H1 (cell line): ENCODE measurements around the gene ADRB2. TPM values are rescaled to one million over a fixed set of nuclear protein-coding genes. Genes with fewer than 3 reads are reported as not detected.

ENCODE experiments used
- CTCF ChIA-PET: fragments of 300-600 bp; sonication (Branson Sonifier 250); formaldehyde crosslinking; loops from one replicate; lab custom pipeline; 2021; ENCODE audit not compliant: partially characterized antibody; lab: Charles Lee
- POLR2A ChIA-PET: fragments of 300-600 bp; sonication (Branson Sonifier 250); formaldehyde crosslinking; loops from one replicate; lab custom pipeline; 2021; ENCODE audit warnings: inconsistent platforms; ENCODE audit not compliant: partially characterized antibody; lab: Charles Lee
- DNase-seq, 2 experiments: peaks; one replicate each; pipeline versions ENCODE4 v3.0.0 to v3.0.0-alpha.2; 2010 to 2022; ENCODE audit warnings: low spot score in 2 of 2, low read depth in 1 of 2, mixed read lengths in 1 of 2
- FAIRE-seq: peaks from 2 replicates; lab custom pipeline; 2011; peaks lifted over from hg19 to GRCh38; lab: Jason Lieb, UNC
- H2AFZ ChIP-seq: 2 replicates; pipeline ENCODE4 v1.8.1; 2012; ENCODE audit warnings: low read length, inconsistent platforms
- H2AK5ac ChIP-seq: 2 replicates; pipeline ENCODE4 v1.6.1; 2013; ENCODE audit warnings: low read depth, low read length
- H2BK120ac ChIP-seq: replicated peaks from 2 replicates; pipeline ENCODE3; 2013; ENCODE audit warnings: low read depth, low read length, inconsistent platforms
- H2BK12ac ChIP-seq: 2 replicates; pipeline ENCODE4 v1.6.1; 2013; ENCODE audit warnings: low read depth, low read length
- H2BK15ac ChIP-seq: 2 replicates; pipeline ENCODE4 v1.6.1; 2013; ENCODE audit warnings: low read length
- H2BK20ac ChIP-seq: 2 replicates; pipeline ENCODE4 v1.6.1; 2013; ENCODE audit warnings: low read length
- H2BK5ac ChIP-seq: 2 replicates; pipeline ENCODE4 v1.6.1; 2013; ENCODE audit warnings: low read depth, low read length
- H3K14ac ChIP-seq: 2 replicates; pipeline ENCODE4 v1.6.1; 2013; ENCODE audit warnings: inconsistent platforms; ENCODE audit not compliant: insufficient read length
- H3K18ac ChIP-seq: 2 replicates; pipeline ENCODE4 v1.6.1; 2013; ENCODE audit warnings: low read length; ENCODE audit errors: extremely low read depth
- H3K23ac ChIP-seq: 2 replicates; pipeline ENCODE4 v1.6.1; 2013; ENCODE audit warnings: inconsistent platforms; ENCODE audit not compliant: insufficient read length
- H3K23me2 ChIP-seq: 2 replicates; pipeline ENCODE4 v1.6.1; 2013; ENCODE audit warnings: low read depth, low read length
- H3K27ac ChIP-seq: 2 replicates; pipeline ENCODE4 v1.6.1; 2011; ENCODE audit warnings: low read depth, low read length, inconsistent platforms
- H3K27me3 ChIP-seq, 4 experiments: replicated peaks in 1 of 4; 1 replicate in 1 of 4; 2 replicates in 3 of 4; pipeline versions ENCODE4 v1.6.1 to v1.8.1; 2011 to 2013; ENCODE audit warnings: low read length in 3 of 4, mild to moderate bottlenecking in 3 of 4, inconsistent platforms in 2 of 4, mixed read lengths in 2 of 4, moderate library complexity in 1 of 4; ENCODE audit not compliant: control insufficient read depth in 3 of 4, insufficient read depth in 3 of 4; ENCODE audit errors: extremely low read depth in 1 of 4
- H3K36me3 ChIP-seq, 4 experiments: 2 replicates each; pipeline versions ENCODE4 v1.6.1 to v1.8.1; 2011 to 2013; ENCODE audit warnings: mild to moderate bottlenecking in 4 of 4, low read length in 3 of 4, moderate library complexity in 2 of 4, control low read depth in 1 of 4, inconsistent platforms in 1 of 4; ENCODE audit not compliant: insufficient read depth in 4 of 4, control insufficient read depth in 2 of 4
- H3K4ac ChIP-seq: replicated peaks from 2 replicates; pipeline ENCODE3; 2013; ENCODE audit warnings: low read length, low read depth, mixed read lengths, inconsistent platforms; ENCODE audit not compliant: insufficient read length
- H3K4me1 ChIP-seq, 4 experiments: replicated peaks in 1 of 4; 1 replicate in 1 of 4; 2 replicates in 3 of 4; pipeline versions ENCODE4 v1.6.1 to v1.8.1; 2011 to 2013; ENCODE audit warnings: low read length in 3 of 4, inconsistent platforms in 2 of 4, mixed read lengths in 1 of 4; ENCODE audit not compliant: insufficient read depth in 4 of 4, control insufficient read depth in 3 of 4
- H3K4me2 ChIP-seq, 2 experiments: 2 replicates each; pipeline versions ENCODE4 v1.6.1 to v1.8.1; 2011 to 2013; ENCODE audit warnings: low read depth in 2 of 2, low read length in 2 of 2, control low read depth in 1 of 2, inconsistent platforms in 1 of 2, mild to moderate bottlenecking in 1 of 2; ENCODE audit not compliant: insufficient read depth in 1 of 2
- H3K4me3 ChIP-seq, 4 experiments: fragments of 200-600, 300-600 bp in 1 of 4; sonication (generic), shearing (Covaris generic), sonication (Bioruptor Twin) in 1 of 4; 2 replicates each; pipeline versions ENCODE4 v1.5.1 to v1.8.1; 2011 to 2016; ENCODE audit warnings: low read length in 4 of 4, low read depth in 3 of 4, control low read depth in 2 of 4, inconsistent platforms in 2 of 4, mild to moderate bottlenecking in 2 of 4, mixed read lengths in 1 of 4, moderate library complexity in 1 of 4; ENCODE audit not compliant: insufficient read depth in 2 of 4; ENCODE audit errors: extremely low read depth in 1 of 4
- H3K56ac ChIP-seq: replicated peaks from 2 replicates; pipeline ENCODE3; 2013; ENCODE audit warnings: low read depth, mild to moderate bottlenecking, mixed read lengths, low read length, inconsistent platforms; ENCODE audit not compliant: insufficient read length
- H3K79me1 ChIP-seq: 2 replicates; pipeline ENCODE4 v1.6.1; 2013; ENCODE audit warnings: low read depth, low read length, control low read depth
- H3K79me2 ChIP-seq, 2 experiments: 2 replicates each; pipeline versions ENCODE4 v1.6.1 to v1.8.1; 2012 to 2013; ENCODE audit warnings: low read length in 2 of 2, mild to moderate bottlenecking in 2 of 2, inconsistent platforms in 1 of 2; ENCODE audit not compliant: insufficient read depth in 2 of 2, control insufficient read depth in 1 of 2
- H3K9ac ChIP-seq, 4 experiments: replicated peaks in 1 of 4; 1 replicate in 1 of 4; 2 replicates in 3 of 4; pipeline versions ENCODE4 v1.6.1 to v1.8.1; 2011 to 2013; ENCODE audit warnings: low read depth in 3 of 4, low read length in 3 of 4, control low read depth in 2 of 4, mild to moderate bottlenecking in 2 of 4, moderate library complexity in 2 of 4, inconsistent platforms in 1 of 4; ENCODE audit errors: extremely low read depth in 1 of 4
- H3K9me3 ChIP-seq, 2 experiments: 2 replicates each; pipeline versions ENCODE4 v1.6.1 to v1.8.1; 2012 to 2013; ENCODE audit warnings: mild to moderate bottlenecking in 2 of 2, moderate library complexity in 2 of 2, control low read depth in 1 of 2, inconsistent platforms in 1 of 2, low read depth in 1 of 2, low read length in 1 of 2, mixed read lengths in 1 of 2; ENCODE audit not compliant: insufficient read depth in 2 of 2
- H4K20me1 ChIP-seq, 2 experiments: replicated peaks in 1 of 2; 2 replicates each; pipeline versions ENCODE3 to v1.8.1; 2011 to 2013; ENCODE audit warnings: inconsistent platforms in 2 of 2, low read length in 2 of 2, mild to moderate bottlenecking in 1 of 2; ENCODE audit not compliant: insufficient read depth in 2 of 2, control insufficient read depth in 1 of 2
- H4K5ac ChIP-seq: 2 replicates; pipeline ENCODE4 v1.6.1; 2013; ENCODE audit warnings: low read length, low read depth, mixed read lengths, inconsistent platforms; ENCODE audit not compliant: insufficient read length
- H4K8ac ChIP-seq: 2 replicates; pipeline ENCODE4 v1.8.0; 2013; ENCODE audit warnings: mild to moderate bottlenecking, moderate library complexity, low read length, inconsistent platforms; ENCODE audit not compliant: insufficient read depth; ENCODE audit errors: extremely low read depth
- H4K91ac ChIP-seq: replicated peaks from 2 replicates; pipeline ENCODE3; 2013; ENCODE audit warnings: low read length, mixed read lengths, inconsistent platforms; ENCODE audit not compliant: insufficient read length
- CHD1 ChIP-seq: IDR thresholded peaks from 2 replicates; pipeline ENCODE4 v1.6.1; 2012; ENCODE audit warnings: low read depth, low read length, improper control_type of control experiment
- EGR1 ChIP-seq: IDR thresholded peaks from 2 replicates; pipeline ENCODE4 v1.6.1; 2011; ENCODE audit warnings: low read depth, low read length, borderline replicate concordance
- EZH2 ChIP-seq: fragments of 200-600 bp; sonication (generic); IDR thresholded peaks from 2 replicates; pipeline ENCODE4 v1.7.1; 2012; ENCODE audit warnings: low read depth, mild to moderate bottlenecking, moderate library complexity, low read length, inconsistent platforms; ENCODE audit not compliant: severe bottlenecking
- GABPA ChIP-seq: IDR thresholded peaks from 2 replicates; pipeline ENCODE4 v1.6.1; 2011; ENCODE audit warnings: mild to moderate bottlenecking, low read length, moderate library complexity, borderline replicate concordance; ENCODE audit not compliant: insufficient read depth
- JUN ChIP-seq: IDR thresholded peaks from 2 replicates; pipeline ENCODE4 v1.6.1; 2011; ENCODE audit warnings: low read depth, mild to moderate bottlenecking, improper control_type of control experiment, low read length
- MAFK ChIP-seq: IDR thresholded peaks from 2 replicates; pipeline ENCODE4 v1.6.1; 2012; ENCODE audit warnings: low read depth, mild to moderate bottlenecking, improper control_type of control experiment, low read length
- WGBS, 2 experiments: shearing (Covaris generic) in 1 of 2; methylation state at CpG; one replicate each; pipeline versions ENCODE4 v1.1.6 to v1.1.7; 2013 to 2015; ENCODE audit warnings: low lambda C conversion rate in 2 of 2, mixed read lengths in 2 of 2, inconsistent platforms in 1 of 2, low coverage in 1 of 2, missing lambda C conversion rate in 1 of 2; ENCODE audit not compliant: insufficient replicate concordance in 2 of 2, insufficient coverage in 1 of 2, insufficient read length in 1 of 2; ENCODE audit errors: extremely low coverage in 1 of 2, missing lambda C conversion rate in 1 of 2; 5-methylcytosine and 5-hydroxymethylcytosine counted together
- polyA plus RNA-seq, 7 experiments: library from polyadenylated mRNA; depleted of rRNA in 3 of 7; stranded (reverse) in 5 of 7; unstranded in 2 of 7; fragments of >200 nt in 5 of 7; fragments of 200-250 nt in 2 of 7; gene quantifications; 1 replicate in 5 of 7; 2 replicates in 1 of 7; 4 replicates in 1 of 7; pipeline versions ENCODE4 v1.2.1 to v1.2.3, GENCODE V29; 2011 to 2013; ENCODE audit warnings: missing spikeins in 2 of 7, mixed read lengths in 2 of 7
- total RNA-seq: library from RNA; stranded (reverse); fragmentation: NEBNext Ultra II Directional; extraction: Animal tissue kit (Norgen Biotek cat#: 25700); gene quantifications from 2 replicates; pipeline ENCODE4 v1.2.1, GENCODE V29; 2021

Gene ADRB2
- total and polyA plus RNA-seq, 2 of the 8 experiments (the other 6 are each of a cell fraction or from before 2014, with no cell fraction given), result 0.65 to 0.77 TPM

DNA sequence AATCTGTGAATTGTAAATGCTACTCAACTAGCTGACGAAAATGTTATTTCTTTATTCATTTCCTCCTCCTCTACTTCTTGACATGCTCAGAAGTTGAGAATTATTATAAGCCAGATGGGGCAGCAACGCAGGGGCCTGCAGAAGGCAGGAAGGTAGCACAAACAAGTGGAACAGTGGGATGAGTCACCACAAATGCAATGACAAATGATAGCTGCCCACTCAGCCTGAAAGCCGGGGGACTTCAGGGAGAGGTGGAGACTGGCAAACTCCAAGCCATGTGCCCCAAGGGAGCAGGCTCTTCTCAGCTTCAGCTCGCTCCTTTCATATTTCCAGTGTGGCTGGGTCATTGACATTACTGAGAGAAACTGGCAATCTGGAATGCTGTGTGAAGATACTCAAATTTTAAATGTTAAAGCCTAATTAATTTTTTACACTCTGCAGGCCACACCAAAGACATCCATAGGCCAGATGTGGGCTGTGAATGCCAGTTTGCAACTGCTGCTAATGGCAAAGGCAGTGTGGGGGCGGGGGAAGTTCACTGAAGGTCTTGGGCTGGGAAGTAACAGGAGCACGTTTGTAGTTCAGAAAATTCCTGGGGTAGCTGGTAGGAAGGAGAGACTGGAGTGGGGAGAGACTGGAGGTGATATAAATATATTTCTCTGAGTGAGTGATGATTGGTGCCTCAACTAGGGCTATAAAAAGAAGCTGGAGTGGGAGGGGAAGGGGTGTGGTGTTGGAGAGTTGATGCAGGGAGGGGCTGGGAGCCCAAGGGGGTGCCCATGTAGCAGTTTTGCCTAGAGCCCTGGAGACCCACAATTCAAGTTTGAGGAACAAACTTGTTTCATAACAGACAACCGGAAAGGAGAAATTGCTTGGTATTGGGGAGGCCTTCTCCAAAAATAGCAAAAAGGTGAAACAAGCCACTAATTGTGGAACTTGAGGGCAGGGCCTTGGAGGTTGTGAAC, 20.8 kb upstream of the ADRB2 start:
- H3K14ac ChIP-seq, result no peak overlapping the region
- H4K91ac ChIP-seq, result no peak overlapping the region
- H3K4me2 ChIP-seq, result no peak overlapping the region
- H3K4me1 ChIP-seq, result peaks cover 0 to 4% (median 0%) of the 10 kb centered on the region in 4 experiments; a peak in 2 of 7 replicates
- H4K20me1 ChIP-seq, result no peaks in the 10 kb centered on the region
- no peak for DNase-seq
- H2BK5ac ChIP-seq, result no peak overlapping the region
- H3K18ac ChIP-seq, result no peak overlapping the region
- no peak overlapping the region for H3K27ac ChIP-seq
- WGBS, 2 experiments, result 88% methylated on average over 7 of the region's 7 CpGs; no CpG with 5 or more reads in 1 of the 2 experiments
- no peak overlapping the region for H3K9ac ChIP-seq
- H3K36me3 ChIP-seq, result no peaks in the 10 kb centered on the region
- no peak overlapping the region for H2AK5ac ChIP-seq
- H3K4ac ChIP-seq, result no peak overlapping the region
- no peaks in the 10 kb centered on the region for H3K79me2 ChIP-seq
- H3K27me3 ChIP-seq, result no peaks in the 10 kb centered on the region
- H3K79me1 ChIP-seq, result no peaks in the 10 kb centered on the region
- H3K23me2 ChIP-seq, result no peaks in the 10 kb centered on the region
- 0 out of 2 replicates have a peak, but pooled peaks have one; percentile 25 for TF ChIP-seq EGR1
- TF ChIP-seq CHD1, result no peak
- no peak for TF ChIP-seq GABPA
- TF ChIP-seq JUN, result no peak
- no peak for TF ChIP-seq EZH2
- TF ChIP-seq MAFK, result no peak
- TF ChIP-seq, all 59 proteins: peak for 1
- Histone ChIP-seq H2BK120ac (no peak overlapping the region), H4K5ac (no peak overlapping the region), H3K23ac (no peak overlapping the region), H2BK20ac (no peak overlapping the region), H2AFZ (peak overlapping the region; percentile 14; the same call in 1 of the 2 replicates), H4K8ac (peak overlapping the region; percentile 14; the same call in 1 of the 2 replicates), H3K56ac (no peak overlapping the region), H3K9me3 (no peaks in the 10 kb centered on the region), H2BK15ac (no peak overlapping the region), H2BK12ac (no peak overlapping the region), H3K4me3 (no peak overlapping the region)
- ChIA-PET CTCF (interaction anchor here (1.0 to 3.3 kb wide), 11 partner anchors 7 to 193 kb away, joined by 3 to 20 read pairs (median 4); no protein-coding TSS in a partner anchor), POLR2A (no interaction called here)
- no peak for FAIRE-seq
